ENCODE data around the gene GULP1. TPM values are rescaled to one million over a fixed set of nuclear protein-coding genes. Genes with fewer than 3 reads are reported as not detected.
A peak's percentile ranks its signal among the peaks of the same experiment; 100 is the strongest.

GULP1 gene
- total and polyA plus RNA-seq, 3 donors from 2014 or later, result 76.2 to 90.3 (median 78.5) TPM

DNA sequence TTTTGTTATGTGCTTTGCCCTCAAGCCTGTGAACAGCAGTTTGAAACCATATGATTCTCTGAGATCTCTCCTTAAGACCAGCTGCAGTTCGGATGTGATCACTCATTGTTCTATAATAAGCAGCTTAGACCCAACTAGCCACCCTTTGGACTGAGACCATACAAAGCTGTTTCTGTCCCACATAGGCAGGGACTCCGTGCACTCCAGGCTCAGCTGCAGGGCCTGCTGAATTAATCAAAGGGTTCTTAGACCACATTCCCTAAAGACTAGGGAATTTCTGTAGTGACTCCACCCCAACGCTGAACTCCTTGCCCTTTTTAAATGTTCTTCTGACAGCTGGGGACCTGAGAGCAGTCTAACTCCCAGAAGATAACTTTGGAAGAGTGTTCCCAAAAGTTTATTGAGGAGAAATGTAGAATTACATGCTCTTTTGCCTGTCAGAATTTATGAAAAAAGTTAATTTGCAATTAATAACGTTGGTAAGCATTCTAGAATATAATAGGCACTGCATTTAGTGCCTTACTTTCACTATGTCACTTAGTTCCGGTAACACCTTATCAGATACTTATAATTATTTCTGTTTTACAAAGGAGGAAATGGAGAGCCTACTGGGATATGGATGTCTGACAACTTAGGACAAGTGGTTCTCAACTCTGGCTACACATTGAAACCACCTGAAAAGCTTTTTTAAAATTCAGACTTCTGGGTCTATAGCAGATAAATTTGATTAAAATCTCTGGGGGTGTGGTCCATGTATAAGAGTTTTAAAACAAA is 42.3 kb downstream of the GULP1 start:
- no peaks in the 10 kb centered on the region for H3K9me3 ChIP-seq
- no peaks in the 10 kb centered on the region for H3K36me3 ChIP-seq (ENCODE audit: low read depth, missing control alignments)
- DNase-seq, result no peak
- no peak overlapping the region for H3K4me3 ChIP-seq
- peak overlapping the region in 1 of 2 donors; percentile 46 for H3K27ac ChIP-seq
- TF ChIP-seq POLR2A (IDR thresholded peaks at IDR 0.05), result no peak
- TF ChIP-seq, protein P1, sequence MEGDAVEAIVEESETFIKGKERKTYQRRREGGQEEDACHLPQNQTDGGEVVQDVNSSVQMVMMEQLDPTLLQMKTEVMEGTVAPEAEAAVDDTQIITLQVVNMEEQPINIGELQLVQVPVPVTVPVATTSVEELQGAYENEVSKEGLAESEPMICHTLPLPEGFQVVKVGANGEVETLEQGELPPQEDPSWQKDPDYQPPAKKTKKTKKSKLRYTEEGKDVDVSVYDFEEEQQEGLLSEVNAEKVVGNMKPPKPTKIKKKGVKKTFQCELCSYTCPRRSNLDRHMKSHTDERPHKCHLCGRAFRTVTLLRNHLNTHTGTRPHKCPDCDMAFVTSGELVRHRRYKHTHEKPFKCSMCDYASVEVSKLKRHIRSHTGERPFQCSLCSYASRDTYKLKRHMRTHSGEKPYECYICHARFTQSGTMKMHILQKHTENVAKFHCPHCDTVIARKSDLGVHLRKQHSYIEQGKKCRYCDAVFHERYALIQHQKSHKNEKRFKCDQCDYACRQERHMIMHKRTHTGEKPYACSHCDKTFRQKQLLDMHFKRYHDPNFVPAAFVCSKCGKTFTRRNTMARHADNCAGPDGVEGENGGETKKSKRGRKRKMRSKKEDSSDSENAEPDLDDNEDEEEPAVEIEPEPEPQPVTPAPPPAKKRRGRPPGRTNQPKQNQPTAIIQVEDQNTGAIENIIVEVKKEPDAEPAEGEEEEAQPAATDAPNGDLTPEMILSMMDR (IDR thresholded peaks at IDR 0.05), result no peak
- intact Hi-C loops (cut with DNase I; ENCODE audit: low total_unique reads), result no loop called here
- H3K4me1 ChIP-seq, result peaks cover 8% of the 10 kb centered on the region
- no peaks in the 10 kb centered on the region for H3K27me3 ChIP-seq
- WGBS, 2 donors, result 42 to 47% methylated on average over 5 of the region's 5 CpGs

DNA sequence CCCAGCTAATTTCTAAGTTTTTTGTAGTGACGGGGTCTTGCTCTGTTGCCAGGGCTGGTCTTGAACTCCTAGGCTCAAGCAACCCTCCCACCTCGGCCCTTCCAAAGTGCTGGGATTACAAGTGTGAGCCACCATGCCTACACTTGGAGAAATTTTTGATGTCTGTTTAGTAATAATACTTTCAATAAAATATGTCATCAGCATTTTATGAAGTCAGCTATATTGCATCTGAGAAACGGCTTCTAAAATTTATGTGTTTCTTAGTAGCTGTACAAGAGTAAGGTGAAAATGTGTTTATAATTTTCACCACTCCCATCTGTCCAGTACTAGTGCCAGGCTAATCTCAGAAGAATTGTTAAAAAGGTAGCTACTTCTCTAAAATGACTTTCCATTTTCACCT is 46.8 kb downstream of the GULP1 start:
- H3K9me3 ChIP-seq, result no peaks in the 10 kb centered on the region
- DNase-seq, result no peak
- no peak overlapping the region for H3K4me3 ChIP-seq
- TF ChIP-seq, protein P1 (IDR thresholded peaks at IDR 0.05), result no peak
- no peak for TF ChIP-seq POLR2A (IDR thresholded peaks at IDR 0.05)
- intact Hi-C loops (cut with DNase I; ENCODE audit: low total_unique reads), result no loop called here
- 95% methylated on average over 3 of the region's 3 CpGs for WGBS, 2 donors
- no peak overlapping the region for H3K27ac ChIP-seq
- no peaks in the 10 kb centered on the region for H3K36me3 ChIP-seq (ENCODE audit: low read depth, missing control alignments)
- H3K27me3 ChIP-seq, result no peaks in the 10 kb centered on the region
- H3K4me1 ChIP-seq, result peaks cover 6% of the 10 kb centered on the region

DNA sequence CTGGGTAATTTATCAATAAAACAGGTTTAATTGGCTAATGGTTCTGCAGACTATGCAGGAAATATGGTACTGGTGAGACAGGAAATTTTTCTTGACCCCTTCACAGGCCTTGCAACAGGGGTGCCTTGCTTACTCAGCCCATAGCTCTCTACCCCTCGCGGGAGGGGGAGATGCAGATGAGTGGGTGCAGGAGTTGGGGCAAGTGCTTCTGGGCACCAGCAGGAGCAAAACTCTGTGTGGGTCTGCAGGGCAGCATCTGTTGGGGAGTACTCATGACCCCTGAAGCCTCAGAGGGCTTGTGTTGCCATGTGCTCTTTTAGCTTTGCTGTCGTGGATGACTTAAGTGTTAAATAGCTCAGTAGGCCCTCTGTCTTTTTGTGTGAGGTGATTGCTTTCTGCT is 48.6 kb downstream of the GULP1 start:
- no peak for TF ChIP-seq POLR2A (IDR thresholded peaks at IDR 0.05)
- TF ChIP-seq, protein P1 (IDR thresholded peaks at IDR 0.05), result no peak
- Histone ChIP-seq H3K36me3 (ENCODE audit: low read depth, missing control alignments) (no peaks in the 10 kb centered on the region), H3K9me3 (no peaks in the 10 kb centered on the region), H3K4me1 (no peaks in the 10 kb centered on the region), H3K27me3 (no peaks in the 10 kb centered on the region), H3K4me3 (no peak overlapping the region), H3K27ac (no peak overlapping the region)
- intact Hi-C loops (cut with DNase I; ENCODE audit: low total_unique reads), result no loop called here
- DNase-seq, result no peak
- 88 to 96% methylated on average over 3 of the region's 3 CpGs for WGBS, 2 donors

DNA sequence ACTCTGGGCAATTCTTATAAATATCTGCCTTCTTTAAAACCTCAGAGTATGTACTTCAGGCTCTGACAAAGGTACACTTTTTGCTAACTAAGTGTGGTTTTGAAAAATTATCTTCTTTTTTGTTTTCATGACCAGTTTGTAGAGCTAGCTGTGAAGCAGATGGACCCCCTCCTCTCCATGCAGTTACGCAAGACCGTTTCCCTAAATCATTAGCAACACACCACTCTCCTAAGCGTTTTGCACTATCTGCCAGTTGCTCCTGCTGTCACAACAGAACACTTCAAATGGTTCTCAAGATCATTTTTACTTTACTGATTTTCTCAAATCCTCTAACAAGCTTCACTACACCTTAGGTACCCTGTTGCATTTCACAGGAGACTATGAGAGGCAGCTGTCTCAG is 53.3 kb downstream of the GULP1 start:
- Histone ChIP-seq H3K4me3 (no peak overlapping the region), H3K36me3 (ENCODE audit: low read depth, missing control alignments) (no peaks in the 10 kb centered on the region), H3K27ac (no peak overlapping the region), H3K9me3 (no peaks in the 10 kb centered on the region), H3K4me1 (no peaks in the 10 kb centered on the region), H3K27me3 (no peaks in the 10 kb centered on the region)
- DNase-seq, result no peak
- 71 to 72% methylated on average over 3 of the region's 3 CpGs for WGBS, 2 donors
- no peak for TF ChIP-seq POLR2A (IDR thresholded peaks at IDR 0.05)
- TF ChIP-seq, protein P1 (IDR thresholded peaks at IDR 0.05), result no peak
- intact Hi-C loops (cut with DNase I; ENCODE audit: low total_unique reads), result no loop called here

DNA sequence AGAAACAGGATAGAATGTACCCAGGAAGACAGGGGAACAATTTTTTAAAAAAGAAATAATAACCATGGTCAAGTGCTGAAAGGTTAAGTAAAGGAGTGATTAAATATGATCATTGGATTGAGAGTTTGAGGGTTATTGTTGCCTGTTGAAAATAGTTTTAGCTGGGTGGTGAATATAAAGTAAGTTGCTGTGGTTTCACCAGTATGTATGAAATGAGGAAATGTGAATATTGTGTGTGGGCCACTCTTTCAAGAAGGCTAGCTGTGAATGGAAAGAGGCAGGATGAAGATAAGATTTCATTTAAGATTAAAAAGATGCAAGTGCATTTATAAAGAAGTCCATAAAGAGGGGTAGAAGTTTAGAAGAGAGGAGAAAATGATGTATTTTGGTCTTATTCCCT is 53.8 kb downstream of the GULP1 start:
- Histone ChIP-seq H3K27ac (no peak overlapping the region), H3K9me3 (no peaks in the 10 kb centered on the region), H3K4me3 (no peak overlapping the region), H3K27me3 (no peaks in the 10 kb centered on the region), H3K4me1 (no peaks in the 10 kb centered on the region), H3K36me3 (ENCODE audit: low read depth, missing control alignments) (no peaks in the 10 kb centered on the region)
- TF ChIP-seq, protein P1 (IDR thresholded peaks at IDR 0.05), result no peak
- TF ChIP-seq POLR2A (IDR thresholded peaks at IDR 0.05), result no peak
- no peak for DNase-seq
- intact Hi-C loops (cut with DNase I; ENCODE audit: low total_unique reads), result no loop called here

Measured in testis (tissue), 3 donors.